ENCODE data around the gene RTN4. TPM values are rescaled to one million over a fixed set of nuclear protein-coding genes. Genes with fewer than 3 reads are reported as not detected.
"Not testable (repeated sequence)": the region's sequence is repeated elsewhere in the genome, so short reads cannot be mapped to it uniquely, and the experiment has no call there.

The RTN4 gene
- polyA plus RNA-seq, 3 donors from 2014 or later, result 75.8 to 173 (median 152) TPM

DNA sequence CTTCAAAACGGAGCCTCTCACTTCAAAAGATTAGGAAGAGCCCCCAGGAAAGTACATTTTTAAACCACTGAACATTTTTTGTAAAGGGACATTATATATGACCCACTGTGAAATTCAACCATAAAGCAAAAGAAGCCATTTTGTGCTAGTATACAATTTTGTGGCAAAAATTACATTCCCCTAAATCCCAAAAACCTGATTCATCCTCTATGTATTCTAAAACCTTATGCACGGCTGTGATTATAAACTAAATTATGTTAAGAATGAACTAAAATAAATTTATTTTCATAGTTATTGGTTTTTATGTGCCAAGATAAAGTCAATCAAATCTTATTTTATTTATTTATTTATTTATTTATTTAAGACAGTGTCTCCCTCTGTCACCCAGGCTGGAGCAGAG, 48.5 kb downstream of the RTN4 start:
- Mint-ChIP-seq H3K27ac (peak overlapping the region in 3 of 6 donors; percentile 14 to 54 (median 30)), H3K4me1 (peaks cover 72 to 91% of the 10 kb centered on the region in 2 donors), H3K9me3 (no peaks in the 10 kb centered on the region), H3K4me3 (no peak overlapping the region), H3K27me3 (ENCODE audit: low read depth in 3 of 3) (peaks cover 0 to 1% (median 0%) of the 10 kb centered on the region in 3 donors), H3K36me3 (no peaks in the 10 kb centered on the region)
- no peak for DNase-seq

DNA sequence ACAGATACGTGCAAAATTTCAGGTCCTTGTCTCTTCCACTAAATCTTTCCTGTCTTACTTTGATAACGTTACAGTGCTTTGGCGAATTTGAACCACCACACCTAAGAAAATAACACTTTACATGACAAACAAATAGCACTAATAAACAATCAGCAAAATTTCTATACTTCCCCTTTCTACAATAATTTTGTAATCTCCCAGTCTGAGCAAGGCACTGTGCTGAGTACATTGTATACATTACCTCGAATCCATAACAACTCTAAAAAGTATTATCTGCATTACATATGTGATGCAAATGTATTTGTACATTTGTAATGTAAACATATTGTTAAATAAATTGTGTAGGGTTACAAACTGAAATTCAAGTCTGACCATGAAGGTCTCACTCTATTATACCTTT, 49.9 kb downstream of the RTN4 start:
- Mint-ChIP-seq H3K4me1 (peaks cover 72 to 91% of the 10 kb centered on the region in 2 donors), H3K27ac (peak overlapping the region in 3 of 6 donors; percentile 1 to 69 (median 4)), H3K36me3 (no peaks in the 10 kb centered on the region), H3K4me3 (peak overlapping the region in 1 of 5 donors; percentile 2), H3K9me3 (no peaks in the 10 kb centered on the region), H3K27me3 (ENCODE audit: low read depth in 3 of 3) (peaks cover 0 to 1% (median 0%) of the 10 kb centered on the region in 3 donors)
- DNase-seq, result no peak

DNA sequence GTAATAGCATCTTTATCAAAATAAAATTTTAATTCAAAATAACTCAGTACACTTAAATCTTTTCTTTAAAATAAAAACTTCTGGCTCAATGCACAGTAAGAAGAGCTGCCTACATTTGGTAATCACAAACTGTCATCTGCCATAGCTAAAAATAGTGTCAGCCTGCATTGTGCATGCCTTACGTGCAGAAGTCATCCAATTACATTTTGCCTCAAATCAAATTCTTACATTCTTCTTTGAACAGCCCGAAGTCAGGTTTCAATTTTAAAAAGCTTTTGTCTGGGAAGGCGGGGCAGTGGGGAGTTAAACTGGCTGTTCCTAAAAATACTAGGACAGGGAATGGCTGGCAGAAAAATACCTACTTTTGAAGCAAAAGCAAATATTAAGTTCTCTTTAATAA, 51.1 kb downstream of the RTN4 start:
- H3K9me3 Mint-ChIP-seq, result no peaks in the 10 kb centered on the region
- H3K4me1 Mint-ChIP-seq, result peaks cover 72 to 88% of the 10 kb centered on the region in 2 donors
- no peaks in the 10 kb centered on the region for H3K36me3 Mint-ChIP-seq
- H3K27ac Mint-ChIP-seq, result peak overlapping the region in 1 of 6 donors; percentile 22
- no peak for DNase-seq
- H3K4me3 Mint-ChIP-seq, result peak overlapping the region in 1 of 5 donors; percentile 15
- H3K27me3 Mint-ChIP-seq (ENCODE audit: low read depth in 3 of 3), result peaks cover 0 to 1% (median 0%) of the 10 kb centered on the region in 3 donors

- Mint-ChIP-seq H3K27ac (peak overlapping the region in 2 of 6 donors; percentile 5 to 18), H3K4me1 (peaks cover 73 to 86% of the 10 kb centered on the region in 2 donors), H3K4me3 (no peak overlapping the region), H3K27me3 (ENCODE audit: low read depth in 3 of 3) (peaks cover 0 to 3% (median 0%) of the 10 kb centered on the region in 3 donors), H3K9me3 (no peaks in the 10 kb centered on the region), H3K36me3 (no peaks in the 10 kb centered on the region)
- no peak for DNase-seq
Observed at GRCh38 chr2:54997826-54998225, 52.4 kb downstream of the RTN4 start.

- DNase-seq, result no peak
- H3K27me3 Mint-ChIP-seq (ENCODE audit: low read depth in 3 of 3), result peaks cover 0 to 1% (median 0%) of the 10 kb centered on the region in 3 donors
- H3K36me3 Mint-ChIP-seq, result no peaks in the 10 kb centered on the region
- no peak overlapping the region for H3K4me3 Mint-ChIP-seq
- H3K4me1 Mint-ChIP-seq, result peaks cover 76 to 89% of the 10 kb centered on the region in 2 donors
- no peaks in the 10 kb centered on the region for H3K9me3 Mint-ChIP-seq
- H3K27ac Mint-ChIP-seq, result peak overlapping the region in 2 of 6 donors; percentile 31 to 51
Observed at GRCh38 chr2:54995553-54995952, 54.7 kb downstream of the RTN4 start.

DNA sequence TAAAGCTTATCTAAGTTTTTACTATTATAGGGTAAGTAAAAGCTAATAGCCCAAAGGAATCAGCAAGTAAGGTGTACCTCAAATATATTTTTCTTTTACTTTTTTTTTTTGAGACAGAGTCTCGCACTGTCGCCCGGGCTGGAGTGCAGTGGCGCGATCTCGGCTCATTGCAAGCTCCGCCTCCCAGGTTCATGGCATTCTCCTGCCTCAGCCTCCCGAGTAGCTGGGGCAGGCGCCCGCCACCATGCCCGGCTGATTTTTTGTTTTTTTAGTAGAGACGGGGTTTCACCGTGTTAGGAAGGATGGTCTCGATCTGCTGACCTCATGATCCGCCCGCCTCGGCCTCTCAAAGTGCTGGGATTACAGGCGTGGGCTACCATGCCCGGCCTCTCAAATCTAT, 59.6 kb downstream of the RTN4 start:
- not testable (repeated sequence) for DNase-seq; H3K27me3 Mint-ChIP-seq (ENCODE audit: low read depth in 3 of 3); H3K4me3 Mint-ChIP-seq; H3K27ac Mint-ChIP-seq; H3K9me3 Mint-ChIP-seq
- H3K4me1 Mint-ChIP-seq, result peaks cover 64 to 79% of the 10 kb centered on the region in 2 donors
- H3K36me3 Mint-ChIP-seq, result peaks cover 5 to 10% (median 9%) of the 10 kb centered on the region in 3 donors

- peaks cover 0 to 1% (median 0%) of the 10 kb centered on the region in 3 donors for H3K27me3 Mint-ChIP-seq (ENCODE audit: low read depth in 3 of 3)
- peaks cover 5 to 14% (median 12%) of the 10 kb centered on the region in 3 donors for H3K36me3 Mint-ChIP-seq
- no peak for DNase-seq
- H3K27ac Mint-ChIP-seq, result peak overlapping the region in 2 of 6 donors; percentile 1 to 10
- peaks cover 64 to 78% of the 10 kb centered on the region in 2 donors for H3K4me1 Mint-ChIP-seq
- no peak overlapping the region for H3K4me3 Mint-ChIP-seq
- H3K9me3 Mint-ChIP-seq, result no peaks in the 10 kb centered on the region
Observed at GRCh38 chr2:54988612-54989011, 61.6 kb downstream of the RTN4 start.

DNA sequence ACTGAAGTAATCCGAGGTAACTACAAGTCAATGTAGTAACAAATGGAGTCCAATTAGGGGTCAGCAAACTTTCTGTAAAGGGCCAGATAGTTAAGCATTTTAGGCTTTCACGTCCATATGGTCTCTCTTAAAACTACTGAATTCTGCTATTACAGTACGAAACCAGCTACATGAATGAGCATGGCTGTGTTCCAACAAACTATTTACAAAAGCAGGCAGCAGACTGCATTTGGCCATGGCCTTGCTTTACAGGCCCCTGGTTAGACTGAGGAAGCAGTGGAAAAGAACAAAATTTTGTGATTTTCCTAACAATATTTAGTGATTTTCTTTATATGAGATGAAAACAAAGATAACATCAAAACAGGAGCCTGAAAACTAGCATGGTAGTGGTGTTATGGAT, 64.0 kb downstream of the RTN4 start:
- DNase-seq, result no peak
- Mint-ChIP-seq H3K27ac (no peak overlapping the region), H3K9me3 (no peaks in the 10 kb centered on the region), H3K4me3 (no peak overlapping the region), H3K27me3 (ENCODE audit: low read depth in 3 of 3) (no peaks in the 10 kb centered on the region), H3K36me3 (peaks cover 7 to 14% (median 12%) of the 10 kb centered on the region in 3 donors), H3K4me1 (peaks cover 52 to 73% of the 10 kb centered on the region in 2 donors)

DNA sequence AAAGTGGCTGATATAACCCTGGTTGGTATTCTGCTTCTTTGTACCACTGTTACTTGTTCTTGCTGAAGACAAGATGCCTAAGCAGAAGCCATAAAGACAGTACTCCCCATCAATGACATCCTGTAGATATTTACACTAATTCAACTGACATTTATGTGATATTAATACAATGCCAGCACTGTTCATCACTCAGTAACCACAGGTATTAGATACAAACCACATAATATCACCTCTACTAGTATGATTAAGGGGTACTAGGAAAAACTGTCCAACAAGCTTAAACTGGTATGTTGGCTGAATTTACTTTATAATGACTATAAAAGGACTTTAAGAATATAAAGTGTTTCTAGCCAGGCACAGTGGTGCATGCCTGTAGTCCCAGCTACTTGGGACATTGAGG, 65.8 kb downstream of the RTN4 start:
- DNase-seq, result no peak
- no peaks in the 10 kb centered on the region for H3K9me3 Mint-ChIP-seq
- H3K36me3 Mint-ChIP-seq, result peaks cover 9 to 14% (median 12%) of the 10 kb centered on the region in 3 donors
- peaks cover 62 to 81% of the 10 kb centered on the region in 2 donors for H3K4me1 Mint-ChIP-seq
- peak overlapping the region in 1 of 6 donors; percentile 28 for H3K27ac Mint-ChIP-seq
- no peak overlapping the region for H3K4me3 Mint-ChIP-seq
- H3K27me3 Mint-ChIP-seq (ENCODE audit: low read depth in 3 of 3), result peaks cover 0 to 3% (median 0%) of the 10 kb centered on the region in 3 donors

DNA sequence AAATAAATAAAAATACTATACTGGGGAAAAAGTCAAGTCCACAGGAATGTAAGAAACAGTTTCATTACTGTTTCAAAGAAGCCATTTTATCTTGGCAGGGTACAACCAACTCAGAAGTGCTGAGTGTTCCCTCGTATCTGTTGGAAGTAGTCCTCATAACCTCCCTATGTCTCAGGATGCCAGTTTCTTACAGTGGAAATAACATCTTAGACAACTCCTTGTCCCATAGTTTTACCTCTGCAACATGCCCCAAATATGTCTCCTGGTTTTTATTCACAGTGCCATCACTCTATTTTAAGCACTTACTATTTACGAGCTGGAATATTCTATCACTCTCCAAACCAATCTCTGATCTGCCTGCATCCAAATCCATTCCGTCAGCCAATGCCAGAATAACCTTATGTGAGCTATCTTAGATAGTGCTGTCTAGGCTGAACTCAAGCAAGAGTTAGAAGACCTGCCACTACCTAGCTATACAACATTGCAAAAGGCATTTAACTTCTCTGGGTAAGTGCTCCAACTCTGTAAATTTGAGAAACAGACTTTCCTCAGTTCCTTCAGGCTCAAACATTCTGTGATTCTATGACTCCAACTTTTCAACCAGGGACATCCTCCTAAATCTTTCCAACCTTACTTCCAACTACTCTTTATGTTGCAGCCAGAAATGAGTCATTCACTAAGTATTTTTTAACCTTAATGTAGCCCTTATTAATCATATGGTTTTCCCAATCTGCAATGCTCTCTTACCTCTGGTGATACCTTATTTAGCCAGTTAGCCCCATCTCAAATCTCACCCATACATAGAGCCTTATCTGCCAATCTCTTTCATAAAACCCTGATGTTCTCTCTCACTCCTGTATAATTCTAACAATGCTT, 66.7 kb downstream of the RTN4 start:
- Mint-ChIP-seq H3K27ac (peak overlapping the region; percentile 4 to 36 (median 6)), H3K9me3 (no peaks in the 10 kb centered on the region), H3K27me3 (ENCODE audit: low read depth in 3 of 3) (peaks cover 0 to 3% (median 0%) of the 10 kb centered on the region in 3 donors), H3K36me3 (peaks cover 9 to 14% (median 12%) of the 10 kb centered on the region in 3 donors), H3K4me1 (peaks cover 61 to 77% of the 10 kb centered on the region in 2 donors), H3K4me3 (no peak overlapping the region)
- no peak for DNase-seq

DNA sequence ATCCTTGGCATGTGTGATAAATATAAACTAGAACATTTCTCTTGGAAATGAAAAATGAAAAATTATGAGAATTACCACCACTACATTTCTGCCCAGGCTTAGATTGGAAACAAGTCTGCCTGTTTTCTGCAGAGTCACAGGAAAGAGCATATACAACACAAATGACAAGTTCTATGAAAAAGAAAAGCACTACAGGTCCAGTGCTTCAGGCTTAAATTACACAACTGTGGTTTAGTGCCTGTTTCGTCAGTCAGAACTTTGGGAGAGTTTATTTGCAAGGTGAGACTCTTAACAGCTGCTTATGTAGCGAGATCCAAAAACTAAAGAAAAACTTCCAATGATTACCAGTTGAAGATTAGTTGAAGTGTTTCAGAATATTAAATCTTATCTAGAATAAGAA, 68.9 kb downstream of the RTN4 start:
- Mint-ChIP-seq H3K36me3 (peaks cover 4 to 9% (median 7%) of the 10 kb centered on the region in 3 donors), H3K9me3 (no peaks in the 10 kb centered on the region), H3K27ac (peak overlapping the region; percentile 8 to 76 (median 56)), H3K4me1 (peaks cover 61 to 78% of the 10 kb centered on the region in 2 donors), H3K4me3 (no peak overlapping the region), H3K27me3 (ENCODE audit: low read depth in 3 of 3) (peaks cover 0 to 3% (median 0%) of the 10 kb centered on the region in 3 donors)
- DNase-seq, result no peak

DNA sequence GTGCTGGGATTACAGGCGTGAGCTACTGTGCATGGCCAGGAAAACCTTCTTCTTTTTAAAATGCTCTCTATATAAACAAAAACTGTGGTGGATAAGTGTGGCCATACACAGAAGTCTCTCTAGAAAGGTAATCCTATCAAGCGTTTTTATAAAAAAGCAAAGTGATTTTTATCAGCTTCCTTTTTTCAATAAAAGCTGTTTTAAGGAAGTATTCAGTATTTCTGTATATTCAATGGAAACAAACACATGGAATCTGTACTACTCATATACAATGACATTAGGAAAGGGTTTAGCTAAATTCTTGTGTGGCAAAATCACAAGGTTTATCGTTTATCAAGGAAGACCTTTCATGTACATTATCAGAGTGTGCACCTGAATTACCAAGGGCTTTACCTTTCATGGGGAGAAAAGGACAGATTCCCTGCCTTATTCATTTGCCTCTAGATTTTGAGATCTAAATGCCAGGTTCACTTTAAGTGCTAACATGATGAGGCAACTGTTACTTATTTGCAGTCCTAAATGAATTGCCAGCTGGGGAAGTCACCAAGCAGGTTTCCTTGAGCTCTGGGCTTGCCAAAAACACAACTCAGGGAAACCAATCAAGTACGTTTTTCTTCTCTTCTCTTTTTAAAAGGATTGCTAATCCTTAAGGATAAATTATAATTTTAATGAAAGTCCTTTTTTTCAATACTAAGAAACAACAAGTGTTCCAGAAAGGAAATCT, 70.8 kb downstream of the RTN4 start:
- peaks cover 69 to 80% of the 10 kb centered on the region in 2 donors for H3K4me1 Mint-ChIP-seq
- H3K27me3 Mint-ChIP-seq (ENCODE audit: low read depth in 3 of 3), result peaks cover 0 to 3% (median 0%) of the 10 kb centered on the region in 3 donors
- H3K36me3 Mint-ChIP-seq, result peaks cover 0 to 4% (median 0%) of the 10 kb centered on the region in 3 donors
- no peak for DNase-seq
- peak overlapping the region; percentile 11 to 60 (median 34) for H3K27ac Mint-ChIP-seq
- no peaks in the 10 kb centered on the region for H3K9me3 Mint-ChIP-seq
- H3K4me3 Mint-ChIP-seq, result peak overlapping the region in 2 of 5 donors; percentile 12 to 14

- Mint-ChIP-seq H3K9me3 (no peaks in the 10 kb centered on the region), H3K36me3 (peaks cover 0 to 7% (median 0%) of the 10 kb centered on the region in 3 donors), H3K4me3 (peak overlapping the region in 3 of 5 donors; percentile 4 to 27 (median 22)), H3K27ac (peak overlapping the region; percentile 45 to 84 (median 66)), H3K27me3 (ENCODE audit: low read depth in 3 of 3) (peaks cover 0 to 3% (median 0%) of the 10 kb centered on the region in 3 donors), H3K4me1 (peaks cover 59 to 75% of the 10 kb centered on the region in 2 donors)
- no peak for DNase-seq
Observed at GRCh38 chr2:54977149-54977548, 73.1 kb downstream of the RTN4 start.

All from immature natural killer cell (primary cell).